HG03558 (cell line): Measurements from ENCODE around the gene SELENOF.
"Not testable (repeated sequence)": the region's sequence is repeated elsewhere in the genome, so short reads cannot be mapped to it uniquely, and the experiment has no call there.

ENCODE experiments used
- ATAC-seq: cut with Tn5 transposase; IDR thresholded peaks from one replicate; pipeline ENCODE4 v1.9.1; 2021; ENCODE audit warnings: moderate number of reproducible peaks; ENCODE audit not compliant: unreplicated experiment; ENCODE audit errors: extremely low read depth

The SELENOF gene

DNA sequence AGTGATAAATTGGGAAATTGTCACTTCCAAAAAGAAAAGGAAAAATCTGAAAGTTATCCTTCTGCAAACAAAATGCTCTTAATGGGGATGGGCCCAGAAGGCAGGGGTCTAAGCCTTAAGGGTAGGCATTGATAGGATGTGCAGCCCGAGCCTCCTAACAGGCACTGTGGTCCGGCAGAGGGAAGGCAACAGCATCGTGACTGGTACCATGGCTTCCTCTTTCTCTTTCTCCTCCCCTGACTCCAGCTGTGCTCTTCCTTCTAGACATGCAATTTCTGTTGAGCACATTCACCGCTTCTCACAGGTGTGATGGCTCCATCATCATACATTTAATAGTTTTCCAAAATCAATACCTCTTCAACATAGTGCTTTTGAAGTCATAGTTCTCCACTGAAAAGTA is 91.5 kb downstream of the SELENOF start:
- ATAC-seq: no peak

DNA sequence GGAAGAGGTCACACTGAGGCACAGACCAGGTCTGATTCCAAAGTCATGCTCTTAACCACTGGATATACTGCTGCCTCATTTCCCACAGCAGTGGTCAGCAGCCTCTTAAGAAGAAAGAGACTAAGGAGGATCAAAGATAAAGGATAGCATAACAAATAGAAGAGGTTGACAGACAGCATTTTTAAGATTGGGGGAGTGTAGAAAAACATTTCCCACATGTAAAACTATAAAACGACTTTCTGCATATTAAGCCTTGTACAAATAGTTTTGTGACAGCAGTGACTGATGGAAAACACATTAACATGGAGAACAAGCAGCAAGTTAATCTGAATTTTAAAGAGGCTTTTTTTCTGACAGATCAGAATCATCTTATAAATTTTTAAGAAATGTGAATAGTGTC is 92.0 kb downstream of the SELENOF start:
- ATAC-seq: no peak

DNA sequence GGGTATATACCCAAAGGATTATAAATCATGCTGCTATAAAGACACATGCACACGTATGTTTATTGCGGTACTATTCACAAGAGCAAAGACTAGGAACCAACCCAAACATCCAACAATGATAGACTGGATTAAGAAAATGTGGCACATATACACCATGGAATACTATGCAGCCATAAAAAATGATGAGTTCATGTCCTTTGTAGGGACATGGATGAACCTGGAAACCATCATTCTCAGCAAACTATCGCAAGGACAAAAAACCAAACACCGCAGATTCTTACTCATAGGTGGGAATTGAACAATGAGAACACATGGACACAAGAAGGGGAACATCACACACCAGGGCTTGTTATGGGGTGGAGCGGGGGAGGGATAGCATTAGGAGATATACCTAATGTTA is 94.0 kb downstream of the SELENOF start:
- ATAC-seq: not testable (repeated sequence)

DNA sequence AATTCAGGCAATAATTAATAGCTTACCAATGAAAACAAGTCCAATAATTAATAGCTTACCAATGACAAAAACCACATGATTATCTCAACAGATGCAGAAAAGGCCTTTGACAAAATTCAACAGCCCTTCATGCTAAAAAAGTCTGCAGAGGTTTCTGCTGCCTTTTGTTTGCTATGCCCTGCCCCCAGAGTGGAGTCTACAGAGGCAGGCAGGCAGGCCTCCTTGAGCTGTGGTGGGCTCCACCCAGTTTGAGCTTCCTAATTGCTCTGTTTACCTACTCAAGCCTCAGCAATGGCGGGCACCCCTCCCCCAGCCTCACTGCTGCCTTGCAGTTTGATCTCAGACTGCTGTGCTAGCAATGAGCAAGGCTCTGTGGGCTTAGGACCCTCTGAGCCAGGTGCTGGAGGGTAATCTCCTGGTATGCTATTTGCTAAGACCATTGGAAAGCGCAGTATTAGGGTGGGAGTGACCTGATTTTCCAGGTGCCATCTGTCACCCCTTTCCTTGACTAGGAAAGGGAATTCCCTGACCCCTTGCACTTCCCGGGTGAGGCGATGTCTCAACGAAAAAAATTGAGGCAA is 96.6 kb downstream of the SELENOF start:
- not testable (repeated sequence) for ATAC-seq

DNA sequence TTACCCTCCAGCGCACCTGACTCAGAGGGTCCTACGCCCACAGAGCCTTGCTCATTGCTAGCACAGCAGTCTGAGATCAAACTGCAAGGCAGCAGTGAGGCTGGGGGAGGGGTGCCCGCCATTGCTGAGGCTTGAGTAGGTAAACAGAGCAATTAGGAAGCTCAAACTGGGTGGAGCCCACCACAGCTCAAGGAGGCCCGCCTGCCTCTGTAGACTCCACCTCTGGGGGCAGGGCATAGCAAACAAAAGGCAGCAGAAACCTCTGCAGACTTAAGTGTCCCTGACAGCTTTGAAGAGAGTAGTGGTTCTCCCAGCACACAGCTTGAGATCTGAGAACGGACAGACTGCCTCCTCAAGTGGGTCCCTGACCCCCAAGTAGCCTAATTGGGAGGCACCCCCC is 99.8 kb downstream of the SELENOF start:
- not testable (repeated sequence) for ATAC-seq
